DMS153 treated with DMSO at 0.1 percent for 48 hours (cell line): ENCODE measurements around the gene EPHB3.
A peak's percentile ranks its signal among the peaks of the same experiment; 100 is the strongest.

Experiments used
- DNase-seq: peaks from one replicate; lab custom pipeline; 2025; ENCODE audit not compliant: unreplicated experiment; lab: John Stamatoyannopoulos, UW

Gene EPHB3

GRCh38 chr3:184578822-184579221, 17.2 kb downstream of the EPHB3 start:
- no peak for DNase-seq

GRCh38 chr3:184579513-184579912, 17.9 kb downstream of the EPHB3 start:
- DNase-seq: no peak

GRCh38 chr3:184580376-184580775, 18.8 kb downstream of the EPHB3 start:
- no peak for DNase-seq

- DNase-seq: no peak
Observed at GRCh38 chr3:184581331-184581855, 19.8 kb downstream of the EPHB3 start.

- DNase-seq: peak; percentile 47
Observed at GRCh38 chr3:184582646-184583577, 21.3 kb downstream of the EPHB3 start.

GRCh38 chr3:184583578-184584451, 22.2 kb downstream of the EPHB3 start:
- DNase-seq: peak; percentile 49

GRCh38 chr3:184584464-184584891, 22.9 kb downstream of the EPHB3 start:
- DNase-seq: no peak

- no peak for DNase-seq
Observed at GRCh38 chr3:184585545-184585944, 24.0 kb downstream of the EPHB3 start.

- no peak for DNase-seq
Observed at GRCh38 chr3:184586851-184587250, 25.3 kb downstream of the EPHB3 start.

GRCh38 chr3:184588776-184589175, 27.2 kb downstream of the EPHB3 start:
- DNase-seq: no peak

- DNase-seq: no peak
Observed at GRCh38 chr3:184590795-184591194, 29.2 kb downstream of the EPHB3 start.

- DNase-seq: no peak
Observed at GRCh38 chr3:184591789-184592188, 30.2 kb downstream of the EPHB3 start.

GRCh38 chr3:184592371-184593219, 31.0 kb downstream of the EPHB3 start:
- DNase-seq: no peak

GRCh38 chr3:184593220-184593927, 31.8 kb downstream of the EPHB3 start:
- DNase-seq: no peak

GRCh38 chr3:184593928-184594303, 32.3 kb downstream of the EPHB3 start:
- DNase-seq: no peak

GRCh38 chr3:184594371-184595001, 32.9 kb downstream of the EPHB3 start:
- no peak for DNase-seq

- no peak for DNase-seq
Observed at GRCh38 chr3:184595726-184596125, 34.1 kb downstream of the EPHB3 start.

- DNase-seq: no peak
Observed at GRCh38 chr3:184596233-184596632, 34.6 kb downstream of the EPHB3 start.

GRCh38 chr3:184596886-184597575, 35.4 kb downstream of the EPHB3 start:
- no peak for DNase-seq
